Dermis blood vessel endothelial cell (primary cell): ENCODE measurements around the gene GPR160. TPM values are rescaled to one million over a fixed set of nuclear protein-coding genes. Genes with fewer than 3 reads are reported as not detected.

Source experiments
- DNase-seq: peaks from one replicate; pipeline ENCODE4 v3.0.0; 2010
- total RNA-seq: library from RNA; depleted of rRNA; stranded (reverse); fragments of >200 nt; gene quantifications from 2 replicates; pipeline ENCODE4 v1.2.3, GENCODE V29; 2014

GPR160 gene
- total RNA-seq, 1 donor from 2014 or later, result 11.2 TPM

DNA sequence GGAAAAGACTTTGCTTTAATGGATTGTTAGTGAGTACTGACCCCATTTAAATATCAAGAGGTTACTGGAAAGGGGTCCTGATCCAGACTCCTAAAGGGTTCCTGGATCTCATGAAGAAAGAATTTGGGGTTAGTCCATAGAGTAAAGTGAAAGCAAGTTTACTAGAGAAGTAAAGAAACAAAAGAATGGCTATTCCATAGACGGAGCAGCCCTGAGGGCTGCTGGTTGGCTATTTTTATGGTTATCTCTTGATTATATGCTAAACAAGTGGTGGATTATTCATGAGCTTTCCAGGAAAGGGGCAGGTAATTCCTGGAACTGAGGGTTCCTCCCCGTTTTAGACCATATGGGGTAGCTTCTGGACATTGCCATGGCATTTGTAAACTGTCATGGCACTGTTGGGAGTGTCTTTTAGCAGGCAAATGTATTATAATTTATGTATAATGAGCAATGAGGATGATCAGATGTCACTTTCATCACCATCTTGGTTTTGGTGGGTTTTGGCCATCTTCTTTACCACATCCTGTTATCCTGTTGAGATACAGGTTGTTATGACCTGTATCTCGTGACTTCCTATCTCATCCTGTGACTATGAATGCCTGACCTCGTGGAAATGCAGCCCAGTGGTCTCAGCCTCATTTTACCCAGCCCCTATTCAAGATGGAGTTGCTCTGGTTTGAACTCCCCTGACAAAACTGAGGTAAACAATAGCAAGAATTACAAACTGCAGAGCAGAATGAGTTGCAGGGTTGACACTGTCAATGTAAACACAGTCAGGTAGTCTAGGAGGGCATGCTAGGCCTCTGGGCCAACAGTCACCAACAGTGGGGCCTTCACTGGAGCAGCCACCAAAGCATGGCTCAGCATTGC lies 10.3 kb upstream of the GPR160 start:
- DNase-seq, result no peak

- DNase-seq, result no peak
Observed at GRCh38 chr3:170033489-170033888, 4.3 kb upstream of the GPR160 start.

- DNase-seq, result peak; percentile 16
Observed at GRCh38 chr3:170038434-170039110, 777 bp downstream of the GPR160 start.

GRCh38 chr3:170040418-170040817 lies 2.6 kb downstream of the GPR160 start:
- no peak for DNase-seq

- DNase-seq, result no peak
Observed at GRCh38 chr3:170043506-170043905, 5.7 kb downstream of the GPR160 start.

DNA sequence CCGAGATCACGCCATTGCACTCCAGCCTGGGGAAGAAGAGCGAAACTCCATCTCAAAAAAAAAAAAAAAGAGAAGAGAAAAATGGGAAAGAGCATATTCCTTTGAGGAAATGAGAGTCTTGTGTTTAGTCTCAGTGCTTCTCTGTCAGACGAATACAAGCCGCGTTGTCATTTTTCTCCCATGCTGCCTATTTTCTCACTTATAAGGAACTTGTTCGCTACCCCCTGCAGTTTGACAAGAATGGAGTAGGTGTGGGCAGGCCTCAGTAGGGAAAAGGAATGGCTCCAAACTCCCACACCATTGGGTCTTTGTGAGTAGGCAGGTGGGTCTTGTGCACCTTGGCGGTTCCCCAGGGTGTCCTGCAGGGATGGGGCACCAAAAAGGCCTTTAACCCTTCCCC lies 6.5 kb downstream of the GPR160 start:
- DNase-seq, result no peak

GRCh38 chr3:170044795-170045244 lies 7.0 kb downstream of the GPR160 start:
- no peak for DNase-seq

DNA sequence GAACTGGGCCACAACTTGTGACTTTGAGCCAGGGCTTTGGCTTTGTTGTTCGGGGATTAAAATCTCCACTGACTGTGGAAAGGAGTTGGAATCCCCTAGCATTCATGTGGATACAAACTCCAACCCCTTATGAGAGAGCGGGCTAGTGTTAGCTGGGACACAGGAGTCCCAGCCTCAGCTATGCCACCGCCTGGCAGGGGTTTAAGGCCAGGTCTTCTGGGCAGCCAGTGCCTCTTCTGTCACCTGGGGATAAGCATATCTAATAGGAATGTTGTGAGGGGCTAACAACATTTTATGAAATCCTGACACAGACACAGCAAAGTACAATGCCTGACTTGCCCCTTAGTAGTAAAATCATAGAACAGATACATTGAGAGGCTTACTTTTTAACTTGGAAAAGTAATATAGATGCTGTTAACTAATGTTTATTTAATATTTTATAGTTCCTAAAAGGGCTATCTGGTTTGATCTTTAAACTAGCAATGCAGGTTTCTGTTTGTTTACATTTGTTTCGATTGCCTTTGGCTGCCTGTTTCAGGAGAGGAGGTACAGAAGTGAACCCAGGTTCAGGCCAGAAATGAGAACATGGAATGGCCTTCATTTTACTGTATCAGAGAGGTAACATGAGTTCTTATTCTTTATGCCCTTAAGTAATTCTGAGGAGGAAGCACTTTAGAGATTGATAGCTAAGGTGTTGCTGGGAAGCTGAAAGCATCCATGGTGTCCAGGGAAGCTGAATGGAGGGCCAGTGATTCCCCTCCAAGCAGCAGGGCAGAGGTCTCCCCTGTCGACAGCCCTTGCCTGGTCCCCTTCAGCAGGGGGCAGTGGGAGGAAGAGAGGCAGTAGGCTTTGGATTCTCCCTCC lies 8.7 kb downstream of the GPR160 start:
- DNase-seq, result no peak

- no peak for DNase-seq
Observed at GRCh38 chr3:170047133-170047404, 9.3 kb downstream of the GPR160 start.

- peak; percentile 78 for DNase-seq
Observed at GRCh38 chr3:170049146-170050000, 11.6 kb downstream of the GPR160 start.

- DNase-seq, result no peak
Observed at GRCh38 chr3:170050753-170051152, 13.0 kb downstream of the GPR160 start.

DNA sequence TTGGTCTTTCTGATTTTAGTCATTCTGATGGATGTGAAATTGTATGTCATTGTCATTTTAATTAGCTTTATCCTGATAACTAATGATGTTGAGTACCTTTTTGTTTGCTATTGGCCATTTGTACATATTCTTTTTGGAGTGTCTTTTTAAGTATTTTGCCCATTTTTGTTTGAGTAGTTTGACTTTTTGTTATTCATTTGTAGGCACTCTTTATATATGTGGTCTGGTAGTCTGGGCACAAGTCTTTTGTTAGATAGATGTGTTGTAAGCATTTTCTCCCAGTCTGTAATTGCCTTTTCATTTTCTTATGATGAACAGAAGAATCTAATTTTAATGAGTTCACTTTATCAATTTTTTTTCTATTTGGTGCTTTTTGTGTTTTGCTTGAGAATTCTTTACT lies 14.6 kb downstream of the GPR160 start:
- DNase-seq, result no peak

DNA sequence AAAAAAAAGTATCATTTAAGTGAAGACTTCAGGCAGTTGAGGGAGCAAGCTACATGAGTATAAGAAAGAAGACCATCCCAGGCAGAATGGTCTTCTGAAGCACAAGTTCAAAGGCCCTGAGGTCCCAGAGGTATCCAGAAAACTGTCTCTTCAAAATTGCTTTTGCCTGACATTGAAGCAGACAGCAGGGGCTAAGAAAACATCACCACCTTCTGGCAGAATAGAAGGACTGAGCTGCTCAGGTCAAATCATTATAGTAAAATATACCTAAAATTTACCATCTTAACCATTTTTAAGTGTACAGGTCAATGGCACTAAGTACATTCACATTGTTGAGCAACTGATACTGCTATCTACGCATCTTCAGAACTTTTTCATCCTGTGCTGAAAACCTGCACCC lies 16.4 kb downstream of the GPR160 start:
- peak; percentile 50 for DNase-seq

DNA sequence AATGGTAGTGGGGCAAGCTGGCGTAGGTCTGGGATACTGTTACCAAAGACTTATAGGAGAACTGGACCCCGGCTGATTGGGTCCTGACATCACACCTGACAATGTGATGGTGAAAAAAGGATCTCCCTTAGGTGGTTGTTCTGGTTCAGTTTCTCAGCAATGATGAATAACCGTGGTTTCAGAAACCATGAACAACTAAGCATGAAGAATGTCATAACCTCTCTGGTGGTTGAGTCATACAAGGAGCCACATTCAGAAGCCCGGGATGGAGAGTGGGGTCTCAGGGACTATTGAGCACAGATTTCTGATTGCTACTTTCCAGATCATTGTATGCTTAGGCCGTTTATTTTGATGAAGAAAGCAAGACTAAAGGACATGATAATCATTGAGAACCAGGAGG lies 17.4 kb downstream of the GPR160 start:
- DNase-seq, result no peak

DNA sequence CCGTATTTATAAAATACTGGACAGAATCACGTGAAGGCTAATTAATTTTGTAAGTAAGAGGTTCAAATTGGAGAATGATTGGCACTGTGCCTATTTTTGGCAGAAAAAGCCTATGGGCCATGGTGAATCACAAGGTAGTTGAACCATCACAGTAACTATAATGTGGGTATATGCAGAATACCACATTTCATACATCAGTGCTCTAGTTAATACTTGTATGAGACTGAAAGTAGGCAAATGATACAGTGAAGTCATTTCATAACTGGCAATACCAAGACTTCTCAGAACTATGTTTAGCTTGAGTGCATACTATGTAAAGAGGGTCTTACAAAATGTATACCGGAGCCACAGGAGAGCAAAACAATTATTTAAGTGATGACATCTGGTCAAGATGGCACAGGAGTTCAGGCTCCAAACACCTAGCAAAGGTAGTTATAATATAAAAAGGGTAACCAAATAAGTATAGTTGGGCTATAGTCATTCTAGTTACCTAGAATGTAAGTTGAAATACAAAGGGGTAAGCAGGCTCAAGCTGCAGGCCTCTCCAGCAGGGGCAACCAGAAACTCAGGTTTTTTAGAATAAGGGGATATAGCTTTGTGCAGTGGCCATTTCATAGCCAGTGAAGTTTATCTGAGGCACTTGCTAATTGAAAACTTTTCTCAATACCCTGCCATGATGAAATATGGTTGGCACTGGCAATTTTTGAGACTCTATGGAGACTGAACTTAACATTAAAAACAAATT lies 19.1 kb downstream of the GPR160 start:
- DNase-seq, result no peak

DNA sequence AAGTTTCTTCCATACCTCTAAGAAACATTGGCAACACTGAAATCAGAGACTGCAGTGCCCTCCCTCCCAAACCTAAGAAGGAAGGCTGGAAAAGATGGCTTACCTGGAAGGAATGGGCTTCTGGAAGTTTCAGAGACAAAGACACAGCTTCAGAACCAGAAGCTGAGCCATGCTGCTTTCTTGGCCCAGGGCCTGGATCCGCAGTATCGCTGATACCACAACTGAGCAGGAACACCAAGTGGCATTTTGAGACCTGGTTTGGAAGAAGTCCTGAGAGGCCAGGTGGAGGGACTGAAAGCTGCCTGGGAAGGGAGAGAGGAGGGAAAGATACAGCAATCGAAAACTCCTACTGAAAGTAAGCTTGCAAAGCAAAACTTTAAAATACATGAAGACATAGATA lies 19.8 kb downstream of the GPR160 start:
- no peak for DNase-seq

DNA sequence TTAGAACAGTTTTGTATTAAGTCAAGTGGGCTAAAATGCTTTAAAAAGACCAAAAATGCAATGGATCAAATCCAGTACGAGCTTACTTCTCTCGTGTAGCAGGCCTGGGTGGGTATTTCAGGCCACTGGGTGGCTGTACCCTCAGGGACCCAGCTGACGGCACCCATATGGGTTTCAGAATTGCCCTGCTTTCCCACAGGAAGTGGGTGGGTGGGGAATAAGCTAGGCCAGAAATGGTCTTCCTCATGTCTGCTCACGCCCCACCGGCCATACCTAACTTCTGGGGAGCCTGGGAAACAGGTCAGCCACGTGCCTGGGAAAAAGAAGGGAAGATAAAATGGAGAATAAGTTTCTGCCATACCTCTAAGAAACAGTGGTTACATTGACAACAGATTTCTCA lies 20.3 kb downstream of the GPR160 start:
- DNase-seq, result no peak

DNA sequence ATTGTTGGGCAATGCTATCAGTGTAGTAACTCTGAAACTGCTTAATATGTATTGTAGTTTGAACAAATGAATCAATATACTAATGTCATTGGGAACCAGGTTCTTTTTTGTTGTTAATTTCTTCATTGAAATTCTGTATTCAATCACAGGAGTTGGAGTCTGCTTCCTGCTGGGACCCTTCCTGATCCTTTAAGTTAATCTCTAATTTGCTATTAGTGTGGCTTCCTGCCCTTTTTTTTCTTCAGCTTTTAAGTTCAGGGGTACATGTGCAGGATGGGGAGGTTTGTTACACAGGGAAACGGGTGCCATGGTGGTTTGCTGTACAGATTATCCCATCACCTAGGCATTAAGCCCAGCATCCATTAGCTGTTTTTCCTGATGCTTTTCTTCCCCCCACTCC lies 21.7 kb downstream of the GPR160 start:
- no peak for DNase-seq

- DNase-seq, result no peak
Observed at GRCh38 chr3:170062068-170062467, 24.3 kb downstream of the GPR160 start.

DNA sequence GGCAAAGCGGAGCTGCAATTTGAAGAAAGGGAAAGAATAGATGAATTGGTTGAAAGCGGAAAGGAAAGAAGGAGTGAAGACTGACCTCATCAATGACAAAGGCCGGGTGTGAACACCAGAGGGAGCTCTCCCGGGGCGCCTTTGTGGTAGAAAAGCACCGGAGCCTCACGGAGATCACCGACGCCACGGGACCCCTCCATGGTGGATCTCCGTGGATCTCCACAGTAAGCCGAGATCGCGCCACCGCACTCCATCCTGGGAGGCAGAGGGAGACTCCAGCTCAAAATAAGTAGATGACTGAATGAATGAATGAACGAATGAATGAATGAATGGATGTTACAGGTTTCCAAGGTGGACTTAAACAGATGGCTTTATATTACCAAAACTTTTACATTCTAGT lies 25.0 kb downstream of the GPR160 start:
- no peak for DNase-seq

- no peak for DNase-seq
Observed at GRCh38 chr3:170063691-170064090, 25.9 kb downstream of the GPR160 start.

GRCh38 chr3:170064108-170064507 lies 26.3 kb downstream of the GPR160 start:
- no peak for DNase-seq
